ENCODE results near the gene SMG6. TPM values are rescaled to one million over a fixed set of nuclear protein-coding genes. Genes with fewer than 3 reads are reported as not detected.

SMG6 gene
- polyA plus RNA-seq, 1 of the 3 experiments (the other 2 are of a cell fraction), result 15.7 TPM

DNA sequence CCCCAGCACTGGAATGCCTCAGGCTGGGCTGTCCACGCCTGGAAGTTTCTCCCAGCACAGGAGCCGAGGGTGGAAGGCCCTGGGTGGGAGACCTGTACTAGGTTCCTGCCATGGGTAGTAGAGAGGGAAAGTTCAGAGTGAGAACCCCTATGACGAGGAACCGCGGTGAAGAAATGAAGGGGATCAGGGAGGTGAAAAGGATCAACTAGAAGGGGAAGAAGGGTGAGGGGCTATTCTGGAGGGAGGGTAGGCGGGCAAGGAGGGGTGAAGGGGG is 243.3 kb downstream of the SMG6 start:
- Histone ChIP-seq H3K36me3 (replicated peaks in 1 of 2; ENCODE audit: control insufficient read depth in 1 of 2, insufficient read depth in 2 of 2, low read length in 1 of 2) (peaks cover 2 to 37% of the 10 kb centered on the region in 2 experiments), H3K4me2 (no peak overlapping the region), H3K9me2 (no peaks in the 10 kb centered on the region), H3K4me1 (ENCODE audit: control insufficient read depth in 1 of 2, insufficient read depth in 2 of 2, low read depth in 1 of 2, low read length in 1 of 2) (peaks cover 13 to 18% of the 10 kb centered on the region in 2 experiments; a peak in 3 of 4 replicates), H3K4me3 (ENCODE audit: low read depth in 2 of 2, low read length in 1 of 2) (no peak overlapping the region), H3F3A (replicated peaks; ENCODE audit: insufficient read depth) (peaks cover 5% of the 10 kb centered on the region), H3K79me2 (ENCODE audit: insufficient read depth) (no peaks in the 10 kb centered on the region), H2AFZ (ENCODE audit: low read depth) (no peak overlapping the region), H3K9ac (no peak overlapping the region), H3K9me3 (no peaks in the 10 kb centered on the region), H4K20me1 (ENCODE audit: insufficient read depth) (no peaks in the 10 kb centered on the region), H3K27me3 (ENCODE audit: insufficient read depth) (no peaks in the 10 kb centered on the region), H3K27ac (ENCODE audit: low read depth in 2 of 2, low read length in 1 of 2) (no peak overlapping the region; a peak in 1 of 4 replicates)
- TF ChIP-seq NFIC (IDR thresholded peaks at IDR 0.05; ENCODE audit: borderline replicate concordance), result no peak
- TF ChIP-seq, protein P1, sequence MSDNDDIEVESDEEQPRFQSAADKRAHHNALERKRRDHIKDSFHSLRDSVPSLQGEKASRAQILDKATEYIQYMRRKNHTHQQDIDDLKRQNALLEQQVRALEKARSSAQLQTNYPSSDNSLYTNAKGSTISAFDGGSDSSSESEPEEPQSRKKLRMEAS (IDR thresholded peaks at IDR 0.05; ENCODE audit: low read depth), result no peak
- TF ChIP-seq CHD2 (IDR thresholded peaks at IDR 0.05; ENCODE audit: low read length, partially characterized antibody), result no peak
- no peak for TF ChIP-seq FOSL2 (IDR thresholded peaks at IDR 0.05; ENCODE audit: borderline replicate concordance, low read depth)
- TF ChIP-seq, protein P2, sequence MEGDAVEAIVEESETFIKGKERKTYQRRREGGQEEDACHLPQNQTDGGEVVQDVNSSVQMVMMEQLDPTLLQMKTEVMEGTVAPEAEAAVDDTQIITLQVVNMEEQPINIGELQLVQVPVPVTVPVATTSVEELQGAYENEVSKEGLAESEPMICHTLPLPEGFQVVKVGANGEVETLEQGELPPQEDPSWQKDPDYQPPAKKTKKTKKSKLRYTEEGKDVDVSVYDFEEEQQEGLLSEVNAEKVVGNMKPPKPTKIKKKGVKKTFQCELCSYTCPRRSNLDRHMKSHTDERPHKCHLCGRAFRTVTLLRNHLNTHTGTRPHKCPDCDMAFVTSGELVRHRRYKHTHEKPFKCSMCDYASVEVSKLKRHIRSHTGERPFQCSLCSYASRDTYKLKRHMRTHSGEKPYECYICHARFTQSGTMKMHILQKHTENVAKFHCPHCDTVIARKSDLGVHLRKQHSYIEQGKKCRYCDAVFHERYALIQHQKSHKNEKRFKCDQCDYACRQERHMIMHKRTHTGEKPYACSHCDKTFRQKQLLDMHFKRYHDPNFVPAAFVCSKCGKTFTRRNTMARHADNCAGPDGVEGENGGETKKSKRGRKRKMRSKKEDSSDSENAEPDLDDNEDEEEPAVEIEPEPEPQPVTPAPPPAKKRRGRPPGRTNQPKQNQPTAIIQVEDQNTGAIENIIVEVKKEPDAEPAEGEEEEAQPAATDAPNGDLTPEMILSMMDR (IDR thresholded peaks at IDR 0.05), result no peak
- no peak for TF ChIP-seq NRF1 (IDR thresholded peaks at IDR 0.05; ENCODE audit: low read depth, low read length)
- no peak for TF ChIP-seq JUND (IDR thresholded peaks at IDR 0.05)
- no peak for TF ChIP-seq FOXM1 (IDR thresholded peaks at IDR 0.05; ENCODE audit: low read depth)
- no peak for TF ChIP-seq YY1 (IDR thresholded peaks at IDR 0.05; ENCODE audit: low read depth)
- TF ChIP-seq EZH2phosphoT487 (IDR thresholded peaks at IDR 0.05; ENCODE audit: borderline replicate concordance, low read depth), result no peak
- TF ChIP-seq POLR2AphosphoS5 (IDR thresholded peaks at IDR 0.05; ENCODE audit: low read depth, low read length), result no peak
- no peak for TF ChIP-seq MEF2A (IDR thresholded peaks at IDR 0.05; ENCODE audit: borderline replicate concordance, low read depth)
- no peak for TF ChIP-seq SMC3 (IDR thresholded peaks at IDR 0.05; ENCODE audit: low read depth, low read length)
- no peak for TF ChIP-seq TEAD4 (IDR thresholded peaks at IDR 0.05; ENCODE audit: borderline replicate concordance, insufficient read depth)
- TF ChIP-seq, protein P3, sequence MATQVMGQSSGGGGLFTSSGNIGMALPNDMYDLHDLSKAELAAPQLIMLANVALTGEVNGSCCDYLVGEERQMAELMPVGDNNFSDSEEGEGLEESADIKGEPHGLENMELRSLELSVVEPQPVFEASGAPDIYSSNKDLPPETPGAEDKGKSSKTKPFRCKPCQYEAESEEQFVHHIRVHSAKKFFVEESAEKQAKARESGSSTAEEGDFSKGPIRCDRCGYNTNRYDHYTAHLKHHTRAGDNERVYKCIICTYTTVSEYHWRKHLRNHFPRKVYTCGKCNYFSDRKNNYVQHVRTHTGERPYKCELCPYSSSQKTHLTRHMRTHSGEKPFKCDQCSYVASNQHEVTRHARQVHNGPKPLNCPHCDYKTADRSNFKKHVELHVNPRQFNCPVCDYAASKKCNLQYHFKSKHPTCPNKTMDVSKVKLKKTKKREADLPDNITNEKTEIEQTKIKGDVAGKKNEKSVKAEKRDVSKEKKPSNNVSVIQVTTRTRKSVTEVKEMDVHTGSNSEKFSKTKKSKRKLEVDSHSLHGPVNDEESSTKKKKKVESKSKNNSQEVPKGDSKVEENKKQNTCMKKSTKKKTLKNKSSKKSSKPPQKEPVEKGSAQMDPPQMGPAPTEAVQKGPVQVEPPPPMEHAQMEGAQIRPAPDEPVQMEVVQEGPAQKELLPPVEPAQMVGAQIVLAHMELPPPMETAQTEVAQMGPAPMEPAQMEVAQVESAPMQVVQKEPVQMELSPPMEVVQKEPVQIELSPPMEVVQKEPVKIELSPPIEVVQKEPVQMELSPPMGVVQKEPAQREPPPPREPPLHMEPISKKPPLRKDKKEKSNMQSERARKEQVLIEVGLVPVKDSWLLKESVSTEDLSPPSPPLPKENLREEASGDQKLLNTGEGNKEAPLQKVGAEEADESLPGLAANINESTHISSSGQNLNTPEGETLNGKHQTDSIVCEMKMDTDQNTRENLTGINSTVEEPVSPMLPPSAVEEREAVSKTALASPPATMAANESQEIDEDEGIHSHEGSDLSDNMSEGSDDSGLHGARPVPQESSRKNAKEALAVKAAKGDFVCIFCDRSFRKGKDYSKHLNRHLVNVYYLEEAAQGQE (IDR thresholded peaks at IDR 0.05; ENCODE audit: low read depth, low read length), result no peak
- no peak for TF ChIP-seq MXI1 (IDR thresholded peaks at IDR 0.05; ENCODE audit: low read depth, low read length)
- TF ChIP-seq, protein P4, sequence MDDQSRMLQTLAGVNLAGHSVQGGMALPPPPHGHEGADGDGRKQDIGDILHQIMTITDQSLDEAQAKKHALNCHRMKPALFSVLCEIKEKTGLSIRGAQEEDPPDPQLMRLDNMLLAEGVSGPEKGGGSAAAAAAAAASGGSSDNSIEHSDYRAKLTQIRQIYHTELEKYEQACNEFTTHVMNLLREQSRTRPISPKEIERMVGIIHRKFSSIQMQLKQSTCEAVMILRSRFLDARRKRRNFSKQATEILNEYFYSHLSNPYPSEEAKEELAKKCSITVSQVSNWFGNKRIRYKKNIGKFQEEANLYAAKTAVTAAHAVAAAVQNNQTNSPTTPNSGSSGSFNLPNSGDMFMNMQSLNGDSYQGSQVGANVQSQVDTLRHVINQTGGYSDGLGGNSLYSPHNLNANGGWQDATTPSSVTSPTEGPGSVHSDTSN (IDR thresholded peaks at IDR 0.05), result no peak
- WGBS (ENCODE audit: low lambda C conversion rate), result 95% methylated on average over 6 of the region's 6 CpGs
- DNase-seq, result no peak
- ChIA-PET POLR2A (no interaction called here), CTCF (interaction anchor here (0.9 to 8.0 kb wide), 5 partner anchors 14 to 185 kb away, joined by 3 to 185 read pairs (median 6); no protein-coding TSS in a partner anchor)
